Measurements from ENCODE around the gene GNAS-AS1.

Gene GNAS-AS1

DNA sequence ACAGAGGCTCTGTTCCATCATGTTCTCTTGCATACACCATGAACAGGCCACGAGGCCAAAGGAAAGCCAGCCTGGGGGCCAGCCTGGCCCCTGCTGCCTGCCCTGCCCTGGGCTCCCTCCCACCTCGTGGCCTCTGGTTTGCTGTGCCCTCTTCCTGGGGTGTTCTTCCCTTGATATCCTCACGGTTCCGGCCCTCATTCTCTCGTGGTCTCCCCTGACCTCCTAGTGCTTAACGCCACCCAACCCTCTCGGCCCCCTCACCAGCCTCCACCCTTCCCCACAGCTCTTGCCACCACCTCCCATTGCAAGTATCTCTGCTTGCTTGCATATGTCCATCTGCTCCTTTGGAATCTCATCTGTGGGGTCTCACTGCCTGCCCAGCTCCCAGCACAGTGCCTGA, 73.0 kb downstream of the GNAS-AS1 start:
- Histone ChIP-seq H3K9ac (ENCODE audit: low read length) (no peak overlapping the region), H3K36me3 (ENCODE audit: control insufficient read depth, insufficient read depth, low read length) (no peaks in the 10 kb centered on the region), H3K56ac (ENCODE audit: low read length) (no peak overlapping the region), H2BK120ac (ENCODE audit: low read depth, low read length) (no peak overlapping the region), H3K79me2 (ENCODE audit: control insufficient read depth, insufficient read depth, low read length) (no peaks in the 10 kb centered on the region), H3K79me1 (ENCODE audit: low read length) (no peaks in the 10 kb centered on the region), H3K23ac (ENCODE audit: low read length) (no peak overlapping the region), H3K4me2 (ENCODE audit: low read length) (no peak overlapping the region), H3K4me1 (ENCODE audit: control insufficient read depth, low read depth, low read length) (no peaks in the 10 kb centered on the region), H3K18ac (ENCODE audit: low read length) (no peak overlapping the region), H2BK5ac (ENCODE audit: low read length) (no peak overlapping the region), H3K4me3 (ENCODE audit: low read length) (no peak overlapping the region), H4K5ac (ENCODE audit: low read length) (no peak overlapping the region), H2AK5ac (ENCODE audit: low read length) (no peak overlapping the region), H3K27ac (ENCODE audit: low read depth, low read length) (no peak overlapping the region), H4K8ac (ENCODE audit: low read depth, low read length) (no peak overlapping the region), H3K27me3 (ENCODE audit: insufficient read depth, low read length, poor library complexity) (no peaks in the 10 kb centered on the region), H3K4ac (ENCODE audit: low read depth, low read length) (no peak overlapping the region), H2BK15ac (replicated peaks; ENCODE audit: low read depth) (no peak overlapping the region)
- no CpG with 5 or more reads among the region's 7 CpGs for WGBS (ENCODE audit: extremely low coverage, insufficient coverage, low lambda C conversion rate)
- no peak for DNase-seq

DNA sequence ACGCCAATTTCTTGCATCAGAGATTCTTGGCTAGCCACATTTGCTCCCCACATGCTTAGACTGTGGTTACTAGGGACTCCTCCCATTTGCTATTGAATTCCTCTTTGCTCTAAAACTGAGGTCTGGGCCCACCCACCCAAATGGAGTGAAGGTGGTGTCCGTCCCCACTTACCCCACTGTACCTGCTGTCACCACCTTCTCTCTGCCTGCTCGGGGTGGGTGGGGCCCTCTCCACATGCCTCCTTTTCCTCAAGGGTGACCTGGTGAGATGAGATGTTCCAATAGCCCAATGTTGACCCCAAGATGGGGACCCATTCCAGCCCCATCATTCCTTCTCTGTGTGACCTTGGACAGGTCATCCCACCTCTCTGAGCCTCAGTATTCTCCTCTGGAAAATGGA, 74.6 kb downstream of the GNAS-AS1 start:
- no peak overlapping the region for H2BK120ac ChIP-seq (ENCODE audit: low read depth, low read length)
- H3K18ac ChIP-seq (ENCODE audit: low read length), result no peak overlapping the region
- H3K36me3 ChIP-seq (ENCODE audit: control insufficient read depth, insufficient read depth, low read length), result no peaks in the 10 kb centered on the region
- no peak overlapping the region for H4K8ac ChIP-seq (ENCODE audit: low read depth, low read length)
- H3K4me2 ChIP-seq (ENCODE audit: low read length), result no peak overlapping the region
- no peaks in the 10 kb centered on the region for H3K4me1 ChIP-seq (ENCODE audit: control insufficient read depth, low read depth, low read length)
- H4K5ac ChIP-seq (ENCODE audit: low read length), result no peak overlapping the region
- no peaks in the 10 kb centered on the region for H3K79me2 ChIP-seq (ENCODE audit: control insufficient read depth, insufficient read depth, low read length)
- H2BK5ac ChIP-seq (ENCODE audit: low read length), result no peak overlapping the region
- WGBS (ENCODE audit: extremely low coverage, insufficient coverage, low lambda C conversion rate), result no CpG with 5 or more reads among the region's 3 CpGs
- H2BK15ac ChIP-seq (replicated peaks; ENCODE audit: low read depth), result no peak overlapping the region
- no peak for DNase-seq
- H3K4me3 ChIP-seq (ENCODE audit: low read length), result no peak overlapping the region
- no peak overlapping the region for H3K9ac ChIP-seq (ENCODE audit: low read length)
- no peak overlapping the region for H2AK5ac ChIP-seq (ENCODE audit: low read length)
- H3K4ac ChIP-seq (ENCODE audit: low read depth, low read length), result no peak overlapping the region
- no peak overlapping the region for H3K23ac ChIP-seq (ENCODE audit: low read length)
- no peak overlapping the region for H3K56ac ChIP-seq (ENCODE audit: low read length)
- H3K27me3 ChIP-seq (ENCODE audit: insufficient read depth, low read length, poor library complexity), result no peaks in the 10 kb centered on the region
- H3K27ac ChIP-seq (ENCODE audit: low read depth, low read length), result no peak overlapping the region
- H3K79me1 ChIP-seq (ENCODE audit: low read length), result no peaks in the 10 kb centered on the region

DNA sequence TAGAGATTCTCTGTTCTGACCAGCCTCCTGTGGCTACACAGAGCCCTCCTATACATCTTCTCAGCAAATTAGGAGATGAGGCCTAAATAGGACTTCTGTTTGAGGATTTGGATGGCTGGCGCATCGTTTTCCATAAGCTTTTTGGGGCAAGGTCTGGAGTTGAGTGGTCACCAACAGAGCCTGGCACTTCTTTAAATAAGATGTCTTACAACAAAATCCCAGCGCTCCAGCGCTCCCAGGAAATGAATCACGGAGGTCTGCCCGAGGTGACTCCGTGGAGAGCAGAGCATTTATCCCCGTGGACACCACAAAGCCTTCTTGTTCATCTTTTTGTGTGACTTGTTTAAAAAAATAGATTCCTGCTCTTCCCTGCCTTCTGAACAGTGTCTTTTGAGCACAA, 75.3 kb downstream of the GNAS-AS1 start:
- no peaks in the 10 kb centered on the region for H3K27me3 ChIP-seq (ENCODE audit: insufficient read depth, low read length, poor library complexity)
- H3K23ac ChIP-seq (ENCODE audit: low read length), result no peak overlapping the region

DNA sequence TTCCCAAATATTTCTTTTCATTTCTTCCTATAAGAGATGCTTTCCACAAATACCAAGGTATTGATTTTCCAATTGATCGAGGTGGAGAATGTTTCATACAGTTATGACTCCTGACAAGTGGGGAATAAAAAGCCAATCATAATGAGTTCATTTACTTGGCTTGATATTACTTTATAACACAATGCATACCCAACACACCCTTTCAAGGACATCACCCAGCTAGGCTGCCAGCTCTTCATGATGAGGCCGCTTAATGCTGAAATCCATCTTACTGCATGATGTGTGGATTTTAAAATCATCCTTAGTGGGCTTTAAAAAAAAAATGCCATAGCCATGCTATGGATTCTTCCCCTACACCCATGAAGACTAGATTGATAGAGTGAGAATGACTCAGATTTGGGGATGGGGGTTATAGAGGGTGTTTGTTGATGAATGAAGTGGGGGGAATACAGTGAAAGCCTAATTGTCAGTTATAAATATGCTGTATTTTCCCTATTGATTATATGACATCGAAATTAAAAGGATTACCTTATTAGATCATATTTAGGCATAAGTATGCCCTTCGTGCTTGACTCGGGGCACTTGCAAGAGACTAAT, 75.9 kb downstream of the GNAS-AS1 start:
- H3K9ac ChIP-seq (ENCODE audit: low read length), result no peak overlapping the region
- no peak overlapping the region for H4K8ac ChIP-seq (ENCODE audit: low read depth, low read length)
- no peak overlapping the region for H3K4me2 ChIP-seq (ENCODE audit: low read length)
- H3K27me3 ChIP-seq (ENCODE audit: insufficient read depth, low read length, poor library complexity), result no peaks in the 10 kb centered on the region
- H3K4me3 ChIP-seq (ENCODE audit: low read length), result no peak overlapping the region
- H3K27ac ChIP-seq (ENCODE audit: low read depth, low read length), result no peak overlapping the region
- H2BK5ac ChIP-seq (ENCODE audit: low read length), result no peak overlapping the region
- no peaks in the 10 kb centered on the region for H3K36me3 ChIP-seq (ENCODE audit: control insufficient read depth, insufficient read depth, low read length)
- H2BK15ac ChIP-seq (replicated peaks; ENCODE audit: low read depth), result no peak overlapping the region
- DNase-seq, result no peak
- H3K4ac ChIP-seq (ENCODE audit: low read depth, low read length), result no peak overlapping the region
- no peak overlapping the region for H2AK5ac ChIP-seq (ENCODE audit: low read length)
- H3K23ac ChIP-seq (ENCODE audit: low read length), result no peak overlapping the region
- H2BK120ac ChIP-seq (ENCODE audit: low read depth, low read length), result no peak overlapping the region
- no peak overlapping the region for H4K5ac ChIP-seq (ENCODE audit: low read length)
- no peaks in the 10 kb centered on the region for H3K79me1 ChIP-seq (ENCODE audit: low read length)
- H3K4me1 ChIP-seq (ENCODE audit: control insufficient read depth, low read depth, low read length), result no peaks in the 10 kb centered on the region
- H3K56ac ChIP-seq (ENCODE audit: low read length), result no peak overlapping the region
- no peak overlapping the region for H3K18ac ChIP-seq (ENCODE audit: low read length)
- no CpG with 5 or more reads among the region's 5 CpGs for WGBS (ENCODE audit: extremely low coverage, insufficient coverage, low lambda C conversion rate)
- H3K79me2 ChIP-seq (ENCODE audit: control insufficient read depth, insufficient read depth, low read length), result no peaks in the 10 kb centered on the region

More for the DNA sequence above, 75.3 kb downstream of the GNAS-AS1 start:
- no peak for DNase-seq
- no peaks in the 10 kb centered on the region for H3K79me2 ChIP-seq (ENCODE audit: control insufficient read depth, insufficient read depth, low read length)
- H2AK5ac ChIP-seq (ENCODE audit: low read length), result no peak overlapping the region
- no peak overlapping the region for H3K4ac ChIP-seq (ENCODE audit: low read depth, low read length)
- no peak overlapping the region for H3K4me2 ChIP-seq (ENCODE audit: low read length)
- no peaks in the 10 kb centered on the region for H3K4me1 ChIP-seq (ENCODE audit: control insufficient read depth, low read depth, low read length)
- H3K4me3 ChIP-seq (ENCODE audit: low read length), result no peak overlapping the region
- H2BK5ac ChIP-seq (ENCODE audit: low read length), result no peak overlapping the region
- no peak overlapping the region for H3K9ac ChIP-seq (ENCODE audit: low read length)
- no CpG with 5 or more reads among the region's 8 CpGs for WGBS (ENCODE audit: extremely low coverage, insufficient coverage, low lambda C conversion rate)
- no peak overlapping the region for H2BK15ac ChIP-seq (replicated peaks; ENCODE audit: low read depth)
- H3K56ac ChIP-seq (ENCODE audit: low read length), result no peak overlapping the region
- H3K18ac ChIP-seq (ENCODE audit: low read length), result no peak overlapping the region
- H4K5ac ChIP-seq (ENCODE audit: low read length), result no peak overlapping the region
- no peaks in the 10 kb centered on the region for H3K79me1 ChIP-seq (ENCODE audit: low read length)
- no peak overlapping the region for H2BK120ac ChIP-seq (ENCODE audit: low read depth, low read length)
- H3K27ac ChIP-seq (ENCODE audit: low read depth, low read length), result no peak overlapping the region
- no peak overlapping the region for H4K8ac ChIP-seq (ENCODE audit: low read depth, low read length)
- H3K36me3 ChIP-seq (ENCODE audit: control insufficient read depth, insufficient read depth, low read length), result no peaks in the 10 kb centered on the region

DNA sequence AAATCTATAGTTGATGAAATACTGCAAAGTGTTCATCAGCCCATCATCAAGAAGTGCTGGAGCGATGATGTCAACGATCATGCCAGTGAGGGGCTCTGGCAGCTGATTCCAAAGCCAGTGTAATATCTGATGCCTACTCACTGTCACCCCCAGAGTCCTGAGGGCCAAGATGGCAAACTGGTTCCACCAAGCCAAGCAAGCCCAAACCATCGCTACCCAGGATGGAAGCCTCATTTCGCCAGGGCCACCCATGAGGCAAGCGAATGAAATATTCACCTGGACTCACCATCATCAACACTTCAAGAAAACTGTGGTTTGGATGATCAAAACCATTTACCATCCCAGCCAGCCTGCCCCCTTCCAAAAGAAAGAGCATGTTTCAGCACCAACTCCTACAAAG, 76.5 kb downstream of the GNAS-AS1 start:
- no peaks in the 10 kb centered on the region for H3K4me1 ChIP-seq (ENCODE audit: control insufficient read depth, low read depth, low read length)
- H3K4me3 ChIP-seq (ENCODE audit: low read length), result no peak overlapping the region
- no peak overlapping the region for H2BK5ac ChIP-seq (ENCODE audit: low read length)
- WGBS (ENCODE audit: extremely low coverage, insufficient coverage, low lambda C conversion rate), result no CpG with 5 or more reads among the region's 5 CpGs
- H3K36me3 ChIP-seq (ENCODE audit: control insufficient read depth, insufficient read depth, low read length), result no peaks in the 10 kb centered on the region
- no peak overlapping the region for H4K8ac ChIP-seq (ENCODE audit: low read depth, low read length)
- no peak overlapping the region for H3K56ac ChIP-seq (ENCODE audit: low read length)
- no peaks in the 10 kb centered on the region for H3K79me1 ChIP-seq (ENCODE audit: low read length)
- no peak overlapping the region for H3K23ac ChIP-seq (ENCODE audit: low read length)
- H4K5ac ChIP-seq (ENCODE audit: low read length), result no peak overlapping the region
- no peak overlapping the region for H3K4ac ChIP-seq (ENCODE audit: low read depth, low read length)
- no peaks in the 10 kb centered on the region for H3K79me2 ChIP-seq (ENCODE audit: control insufficient read depth, insufficient read depth, low read length)
- no peaks in the 10 kb centered on the region for H3K27me3 ChIP-seq (ENCODE audit: insufficient read depth, low read length, poor library complexity)
- H2BK120ac ChIP-seq (ENCODE audit: low read depth, low read length), result no peak overlapping the region
- no peak overlapping the region for H2BK15ac ChIP-seq (replicated peaks; ENCODE audit: low read depth)
- H2AK5ac ChIP-seq (ENCODE audit: low read length), result no peak overlapping the region
- no peak overlapping the region for H3K9ac ChIP-seq (ENCODE audit: low read length)
- no peak overlapping the region for H3K27ac ChIP-seq (ENCODE audit: low read depth, low read length)
- no peak overlapping the region for H3K4me2 ChIP-seq (ENCODE audit: low read length)
- DNase-seq, result no peak
- H3K18ac ChIP-seq (ENCODE audit: low read length), result no peak overlapping the region

DNA sequence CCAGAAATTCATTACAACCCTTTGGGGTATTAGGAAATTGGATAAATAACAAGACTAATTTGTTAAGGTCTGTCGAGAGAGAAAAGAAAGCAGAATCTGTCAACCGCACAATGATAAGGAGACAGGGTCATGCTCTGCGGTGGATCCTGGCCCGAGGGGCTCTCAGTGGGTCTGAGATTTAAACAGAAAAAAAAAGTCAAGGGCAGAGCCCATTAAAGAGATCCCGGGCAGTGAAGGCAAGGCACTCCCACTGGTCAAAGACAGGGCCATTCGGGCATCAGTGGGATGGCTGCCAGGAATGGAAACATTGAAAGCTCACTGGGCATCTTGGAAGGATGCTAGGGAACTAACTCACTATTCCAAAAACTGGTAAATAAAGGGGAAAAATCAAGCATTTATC, 77.9 kb downstream of the GNAS-AS1 start:
- H3K4ac ChIP-seq (ENCODE audit: low read depth, low read length), result no peak overlapping the region
- no peak overlapping the region for H2BK15ac ChIP-seq (replicated peaks; ENCODE audit: low read depth)
- H2AK5ac ChIP-seq (ENCODE audit: low read length), result no peak overlapping the region
- no peak overlapping the region for H3K9ac ChIP-seq (ENCODE audit: low read length)
- no peak overlapping the region for H3K4me2 ChIP-seq (ENCODE audit: low read length)
- no peak overlapping the region for H3K4me3 ChIP-seq (ENCODE audit: low read length)
- H3K79me1 ChIP-seq (ENCODE audit: low read length), result no peaks in the 10 kb centered on the region
- DNase-seq, result no peak
- no CpG with 5 or more reads among the region's 6 CpGs for WGBS (ENCODE audit: extremely low coverage, insufficient coverage, low lambda C conversion rate)
- no peak overlapping the region for H3K56ac ChIP-seq (ENCODE audit: low read length)
- no peaks in the 10 kb centered on the region for H3K36me3 ChIP-seq (ENCODE audit: control insufficient read depth, insufficient read depth, low read length)
- no peak overlapping the region for H2BK120ac ChIP-seq (ENCODE audit: low read depth, low read length)
- H3K23ac ChIP-seq (ENCODE audit: low read length), result no peak overlapping the region
- H3K79me2 ChIP-seq (ENCODE audit: control insufficient read depth, insufficient read depth, low read length), result no peaks in the 10 kb centered on the region
- H3K27me3 ChIP-seq (ENCODE audit: insufficient read depth, low read length, poor library complexity), result no peaks in the 10 kb centered on the region
- no peaks in the 10 kb centered on the region for H3K4me1 ChIP-seq (ENCODE audit: control insufficient read depth, low read depth, low read length)
- no peak overlapping the region for H2BK5ac ChIP-seq (ENCODE audit: low read length)
- H3K27ac ChIP-seq (ENCODE audit: low read depth, low read length), result no peak overlapping the region
- H4K8ac ChIP-seq (ENCODE audit: low read depth, low read length), result no peak overlapping the region
- no peak overlapping the region for H3K18ac ChIP-seq (ENCODE audit: low read length)
- H4K5ac ChIP-seq (ENCODE audit: low read length), result no peak overlapping the region
